HG03097 (cell line): ENCODE data around the gene CCDC106.

ENCODE experiments used
- ATAC-seq: cut with Tn5 transposase; IDR thresholded peaks from one replicate; pipeline ENCODE4 v1.9.1; 2021; ENCODE audit not compliant: unreplicated experiment, low FRiP score

The CCDC106 gene

GRCh38 chr19:55635334-55635717 lies 12.7 kb upstream of the CCDC106 start:
- no peak for ATAC-seq

DNA sequence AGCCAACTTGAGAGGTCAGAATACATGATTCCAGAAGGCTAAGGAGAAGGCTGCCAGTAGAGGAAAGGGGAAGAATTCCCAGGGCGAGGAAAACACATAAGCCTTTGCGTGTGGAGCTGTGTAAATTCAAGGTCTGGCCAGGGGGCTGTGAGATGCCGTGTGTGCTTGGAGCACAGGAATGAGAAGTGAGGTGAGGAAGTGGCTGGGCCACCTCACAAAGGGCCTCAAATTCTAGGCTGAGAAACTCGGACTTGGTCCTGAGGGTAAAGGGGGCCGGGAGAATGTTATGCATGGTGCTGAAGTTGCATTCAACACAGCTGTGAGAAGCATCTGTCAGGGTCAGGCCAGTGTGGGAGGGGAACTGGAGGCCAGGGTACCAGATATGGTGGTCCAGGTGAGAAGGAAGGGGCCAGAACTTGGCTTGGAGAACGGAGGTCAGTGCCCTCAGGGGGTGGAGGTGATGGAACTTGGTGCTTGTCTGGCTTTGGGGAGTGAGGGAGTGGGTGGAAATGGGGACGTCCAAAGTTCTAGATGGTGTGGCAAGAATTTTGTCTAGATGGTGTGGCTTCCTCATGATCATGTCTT lies 12.1 kb upstream of the CCDC106 start:
- ATAC-seq: no peak

GRCh38 chr19:55636723-55637122 lies 11.3 kb upstream of the CCDC106 start:
- no peak for ATAC-seq

GRCh38 chr19:55637534-55637933 lies 10.5 kb upstream of the CCDC106 start:
- no peak for ATAC-seq

DNA sequence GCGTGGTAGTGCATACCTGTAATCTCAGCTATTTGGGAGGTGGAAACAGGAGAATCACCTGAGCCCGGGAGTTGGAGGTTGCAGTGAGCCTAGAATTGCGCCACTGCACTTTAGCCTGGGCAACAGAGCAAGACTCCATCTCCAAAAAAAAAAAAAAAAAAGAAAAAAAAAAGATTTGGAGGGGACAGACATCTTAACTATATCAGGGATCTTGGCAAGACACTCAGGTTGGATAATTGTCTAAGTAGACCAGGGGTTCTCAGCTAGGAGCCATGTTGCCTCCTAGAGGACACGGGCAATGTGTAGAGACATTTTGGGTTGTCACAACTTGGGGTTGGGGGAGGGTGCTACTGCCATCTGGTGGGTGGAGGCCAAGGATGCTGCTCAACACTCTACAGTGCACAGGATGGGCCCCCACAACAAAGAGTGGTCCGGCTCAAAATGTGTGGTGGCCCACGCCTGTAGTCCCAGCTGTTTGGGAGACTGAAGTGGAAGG lies 9.1 kb upstream of the CCDC106 start:
- no peak for ATAC-seq

DNA sequence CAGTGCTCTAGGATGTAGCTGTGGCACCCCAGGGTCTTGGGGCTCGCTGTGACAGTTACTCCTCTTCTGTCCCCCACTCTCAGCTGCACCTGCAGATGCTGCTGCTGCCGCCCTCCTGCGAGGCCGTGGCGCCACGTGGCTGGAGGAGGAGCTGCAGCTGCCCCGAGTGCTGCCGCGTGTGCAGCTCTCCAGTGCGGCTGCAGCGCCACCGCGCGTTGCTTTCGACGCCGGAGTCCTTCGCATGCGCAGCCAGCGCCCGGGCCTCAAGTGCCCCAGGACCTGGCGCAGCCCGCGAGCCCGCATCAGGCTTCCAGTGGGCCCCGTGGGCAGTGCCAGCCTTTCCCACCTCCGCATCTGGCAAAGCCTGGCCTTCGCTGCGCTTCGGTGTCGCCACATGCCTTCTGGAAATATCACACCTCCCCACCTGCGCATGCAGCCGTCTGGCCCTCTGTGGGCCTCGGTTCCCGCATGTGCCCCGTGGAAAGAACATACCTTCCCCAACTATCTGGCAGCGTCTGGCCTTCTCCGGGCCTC lies 7.9 kb upstream of the CCDC106 start:
- ATAC-seq: no peak

DNA sequence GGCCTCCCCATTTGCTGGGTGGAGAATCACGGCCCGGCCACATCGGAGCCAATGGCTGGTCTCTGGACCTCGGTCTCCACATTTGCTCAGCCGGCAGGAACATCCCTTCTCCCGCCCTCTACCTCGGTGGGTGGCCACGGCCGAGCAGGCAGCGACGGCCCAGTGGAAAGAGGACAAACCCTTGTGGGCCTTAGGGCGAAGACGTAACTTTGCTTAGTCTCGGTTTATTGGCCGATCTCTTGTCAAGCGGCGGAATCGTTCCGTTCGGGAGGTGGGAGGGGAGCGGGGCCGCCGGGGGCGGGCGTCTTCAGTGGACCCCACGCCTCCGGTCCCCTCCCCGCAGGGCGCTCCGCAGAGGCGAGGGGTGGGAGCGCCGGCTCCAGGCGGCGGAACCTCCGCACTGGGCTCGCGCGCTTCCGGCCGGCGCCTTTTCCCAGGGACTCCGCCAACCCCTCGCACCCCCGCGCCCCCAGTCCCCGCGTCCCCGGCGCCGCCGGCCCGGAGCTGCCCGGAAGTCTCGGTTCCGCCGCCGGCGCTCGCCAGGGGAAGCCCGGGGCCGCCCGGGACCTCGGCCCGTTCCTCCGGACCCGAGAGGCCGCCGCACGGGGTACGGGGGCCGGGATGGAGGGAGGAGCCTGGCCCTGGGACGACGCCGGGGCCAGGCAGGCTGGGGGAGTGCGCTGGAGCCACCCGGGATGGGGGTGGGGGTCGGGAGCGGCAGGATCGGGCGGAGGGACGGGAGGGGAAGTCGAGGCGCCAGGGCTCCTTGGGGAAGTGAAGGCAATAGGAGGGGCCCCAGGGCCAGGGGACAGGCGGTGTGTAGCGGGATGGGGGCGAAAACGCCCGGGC lies 7.2 kb upstream of the CCDC106 start, which contains the start of gene ZNF580:
TSS of gene ZNF580 (plus strand) at position 426 of the 849 bp plus-strand sequence. CDS start 1,507 bp downstream, outside the sequence.
- no peak for ATAC-seq

GRCh38 chr19:55641426-55642152 lies 6.4 kb upstream of the CCDC106 start:
- no peak for ATAC-seq

- no peak for ATAC-seq
Observed at GRCh38 chr19:55642153-55643002, 5.6 kb upstream of the CCDC106 start.

DNA sequence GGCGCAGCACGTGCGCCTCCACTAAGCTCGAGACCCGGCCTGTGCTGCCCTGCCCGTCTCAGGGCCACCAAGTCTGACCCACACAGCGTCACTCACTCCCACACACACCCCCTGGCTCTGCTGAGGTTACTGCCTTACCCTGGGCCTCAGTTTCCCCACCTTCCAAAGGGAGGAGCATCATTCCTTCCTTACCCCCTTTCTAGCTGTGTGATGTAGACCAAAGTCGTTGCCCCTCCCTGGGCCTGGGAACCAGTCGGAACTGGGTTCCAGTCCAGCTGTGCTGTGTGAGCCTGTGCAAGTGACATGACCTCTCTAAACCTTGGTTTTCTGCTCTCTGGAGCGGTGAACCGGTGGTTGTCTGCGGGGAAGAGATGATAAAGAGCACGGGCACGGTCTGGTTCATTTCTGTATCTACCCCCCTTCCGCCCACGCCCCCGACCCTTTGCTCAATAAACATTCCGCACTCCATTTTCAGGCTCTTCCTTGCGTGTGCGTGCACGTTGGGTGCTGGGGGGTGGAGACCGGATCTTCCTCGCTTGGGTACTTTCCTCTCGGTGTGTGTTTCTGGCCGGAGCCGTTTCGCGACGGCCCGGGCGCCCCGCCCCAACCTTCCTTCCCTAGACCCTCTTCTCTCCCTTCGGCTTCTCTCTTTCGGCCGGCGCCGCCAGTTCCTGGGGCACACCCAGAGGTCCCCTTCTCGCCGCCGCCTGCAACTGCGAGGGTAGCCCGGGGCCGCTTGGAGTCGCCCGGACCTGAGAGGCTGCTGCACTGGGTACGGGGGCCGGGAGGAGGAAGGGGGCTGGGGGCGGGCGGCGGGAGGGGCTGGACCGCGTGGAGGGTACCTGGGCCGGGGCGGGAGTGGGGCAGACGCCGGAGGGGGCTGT lies 4.8 kb upstream of the CCDC106 start, which contains the start of gene ZNF581:
TSS of gene ZNF581 (plus strand) at position 647 of the 884 bp plus-strand sequence. CDS start 923 bp downstream, outside the sequence.
- no peak for ATAC-seq

DNA sequence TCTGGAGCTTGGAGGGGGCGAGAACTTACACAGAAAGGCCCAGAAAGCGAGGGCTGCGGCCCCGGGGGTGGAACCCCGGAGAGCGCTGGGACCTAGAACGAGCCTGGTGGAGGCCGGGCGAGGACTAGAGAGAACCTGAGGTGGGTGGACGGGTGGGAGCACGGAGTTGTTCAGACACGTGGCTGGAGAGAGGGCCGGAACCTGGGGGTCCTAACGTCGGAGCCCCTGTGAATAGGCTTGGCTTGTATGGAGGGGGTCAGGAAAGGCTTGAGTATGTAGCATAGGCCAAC lies 4.2 kb upstream of the CCDC106 start:
- ATAC-seq: no peak

DNA sequence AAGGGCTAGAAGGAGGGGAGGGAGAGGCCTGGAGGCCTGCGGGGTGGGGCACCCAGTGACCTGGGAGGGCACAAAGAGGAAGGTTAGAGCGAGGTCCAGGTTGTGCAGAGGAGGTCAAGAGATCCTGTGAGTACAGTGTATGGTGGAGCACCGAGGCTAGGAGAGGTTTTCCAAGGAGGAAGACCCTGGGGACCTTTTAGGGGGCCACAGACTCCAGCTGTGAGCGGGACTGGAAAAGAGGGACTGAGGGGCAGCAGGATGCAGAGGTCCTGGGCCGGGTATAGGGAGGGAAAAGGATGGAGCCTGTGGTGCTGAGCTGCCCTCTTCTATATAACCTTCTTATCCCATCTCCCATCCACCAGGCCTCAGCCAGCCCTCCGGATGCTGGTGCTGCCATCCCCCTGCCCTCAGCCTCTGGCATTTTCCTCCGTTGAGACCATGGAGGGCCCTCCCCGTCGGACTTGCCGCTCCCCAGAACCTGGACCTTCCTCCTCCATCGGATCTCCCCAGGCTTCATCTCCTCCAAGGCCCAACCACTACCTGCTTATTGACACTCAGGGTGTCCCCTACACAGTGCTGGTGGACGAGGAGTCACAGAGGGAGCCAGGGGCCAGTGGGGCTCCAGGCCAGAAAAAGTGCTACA lies 3.7 kb upstream of the CCDC106 start:
- ATAC-seq: no peak

DNA sequence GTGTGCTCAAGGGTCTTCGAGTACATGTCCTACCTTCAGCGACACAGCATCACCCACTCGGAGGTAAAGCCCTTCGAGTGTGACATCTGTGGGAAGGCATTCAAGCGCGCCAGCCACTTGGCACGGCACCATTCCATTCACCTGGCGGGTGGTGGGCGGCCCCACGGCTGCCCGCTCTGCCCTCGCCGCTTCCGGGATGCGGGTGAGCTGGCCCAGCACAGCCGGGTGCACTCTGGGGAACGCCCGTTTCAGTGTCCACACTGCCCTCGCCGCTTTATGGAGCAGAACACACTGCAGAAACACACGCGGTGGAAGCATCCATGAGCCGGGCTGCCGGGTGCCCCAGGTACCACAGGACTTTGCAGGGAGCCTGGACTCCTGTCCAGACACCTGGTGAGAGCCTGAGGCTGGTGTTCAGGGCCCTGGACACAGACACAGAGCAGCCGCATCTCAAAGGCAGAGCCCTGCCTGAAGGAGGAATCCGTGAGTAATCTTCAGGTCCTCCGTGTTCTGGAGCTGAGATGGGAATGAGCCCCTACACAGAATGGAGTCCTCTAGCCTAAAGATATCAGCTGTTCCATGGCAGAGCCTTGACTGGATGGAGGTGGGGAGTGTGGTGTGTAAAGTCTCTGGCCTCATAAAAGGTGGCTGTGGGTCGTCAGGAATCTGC lies 3.0 kb upstream of the CCDC106 start:
- no peak for ATAC-seq

DNA sequence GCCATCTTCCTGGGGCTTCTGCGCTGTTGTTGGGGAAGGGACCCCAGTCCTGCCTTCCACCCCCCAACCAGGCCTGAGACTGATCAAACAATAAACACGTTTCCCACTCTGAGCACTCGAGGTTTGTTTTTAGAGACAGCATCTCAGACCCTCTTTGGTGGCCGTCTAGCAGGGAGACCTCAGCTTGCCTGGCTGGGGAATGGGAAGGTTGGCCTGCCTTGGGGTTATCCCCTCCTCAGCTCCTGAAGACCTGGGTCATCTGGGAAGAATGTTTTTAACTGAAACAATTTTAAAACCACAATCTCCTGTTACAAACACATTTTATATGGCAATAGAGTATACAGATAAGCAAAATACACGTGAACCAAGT lies 2.5 kb upstream of the CCDC106 start:
- no peak for ATAC-seq

GRCh38 chr19:55646889-55647731 lies 902 bp upstream of the CCDC106 start:
- ATAC-seq: no peak

DNA sequence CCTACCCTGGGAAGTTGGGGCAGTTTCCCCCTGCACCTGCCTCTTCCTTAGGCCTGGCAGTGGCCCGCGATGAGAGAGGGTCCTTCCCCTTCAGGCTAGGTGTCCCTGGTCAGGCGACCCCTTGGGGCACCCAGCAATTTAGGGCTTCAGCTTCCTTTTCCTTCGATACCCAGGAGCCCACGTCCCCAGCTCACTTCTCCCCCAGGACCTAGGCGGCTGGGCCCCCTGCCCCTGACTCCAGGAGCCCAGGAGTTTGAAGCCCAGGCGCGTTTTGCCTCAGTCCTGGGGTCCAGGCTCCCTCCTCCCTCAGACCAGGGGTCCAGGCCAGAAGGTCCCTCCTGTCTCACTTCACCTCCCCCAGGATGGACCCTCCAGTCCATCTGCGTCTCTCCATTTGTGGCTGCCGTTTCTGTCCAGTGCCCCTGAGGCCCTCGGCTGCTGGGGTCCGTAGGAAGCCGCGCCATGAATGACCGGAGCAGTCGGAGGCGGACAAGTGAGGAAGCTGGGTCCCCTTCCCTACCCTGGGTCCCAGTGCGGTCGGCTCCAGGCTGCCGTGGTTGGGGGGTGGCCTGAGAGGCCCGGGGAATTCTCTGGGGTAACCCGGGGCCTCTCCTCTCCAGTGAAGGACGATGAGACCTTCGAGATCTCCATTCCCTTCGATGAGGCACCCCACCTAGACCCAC lies 714 bp downstream of the CCDC106 start:
- no peak for ATAC-seq
